Caco-2 (cell line): ENCODE data around the gene SLIT3. TPM values are rescaled to one million over a fixed set of nuclear protein-coding genes. Genes with fewer than 3 reads are reported as not detected.

ENCODE experiments used
- BruUV-seq: library from RNA; stranded (reverse); fragments of 400-500 nt; replicated peaks from 2 replicates; lab custom pipeline; 2021; lab: Mats Ljungman, UMichigan
- CTCF ChIA-PET: fragments of 300-600 bp; sonication (Branson Sonifier 250); formaldehyde crosslinking; loops from one replicate; lab custom pipeline; 2022; ENCODE audit warnings: antibody characterized with exemption; lab: Charles Lee
- POLR2A ChIA-PET: fragments of 300-600 bp; sonication (Branson Sonifier 250); formaldehyde crosslinking; loops from one replicate; lab custom pipeline; 2022; ENCODE audit warnings: antibody characterized with exemption; lab: Charles Lee
- DNase-seq, 2 experiments: peaks; one replicate each; pipeline versions ENCODE4 v3.0.0 to v3.0.0-alpha.2; 2020 to 2022
- H3K27me3 ChIP-seq: replicated peaks from 2 replicates; pipeline ENCODE4 v1.6.0; 2011; ENCODE audit warnings: low read length; ENCODE audit not compliant: control insufficient read depth, insufficient read depth
- H3K36me3 ChIP-seq: 2 replicates; pipeline ENCODE4 v1.5.1; 2011; ENCODE audit warnings: low read length; ENCODE audit not compliant: control insufficient read depth, insufficient read depth
- H3K4me1 ChIP-seq: fragments of 250-450 bp; sonication (Bioruptor Pico); 2 replicates; pipeline ENCODE4 v1.5.1; 2020; ENCODE audit warnings: mild to moderate bottlenecking
- H3K4me3 ChIP-seq: 2 replicates; pipeline ENCODE4 v1.5.1; 2011; ENCODE audit warnings: low read depth, mild to moderate bottlenecking, control low read depth, low read length
- H3K9me3 ChIP-seq: fragments of 250-450 bp; sonication (Bioruptor Pico); 2 replicates; pipeline ENCODE4 v1.5.1; 2020; ENCODE audit warnings: mild to moderate bottlenecking, moderate library complexity
- H3K27ac Mint-ChIP-seq: one replicate; pipeline ENCODE4 v1.8.0; 2022; ENCODE audit warnings: mixed read lengths; ENCODE audit not compliant: unreplicated experiment
- H3K27me3 Mint-ChIP-seq: one replicate; pipeline ENCODE4 v1.8.0; 2022; ENCODE audit warnings: mixed read lengths; ENCODE audit not compliant: insufficient read depth, unreplicated experiment
- H3K36me3 Mint-ChIP-seq: one replicate; pipeline ENCODE4 v1.8.0; 2022; ENCODE audit warnings: mild to moderate bottlenecking, mixed read lengths; ENCODE audit not compliant: insufficient read depth, unreplicated experiment
- H3K4me1 Mint-ChIP-seq: one replicate; pipeline ENCODE4 v1.8.0; 2022; ENCODE audit warnings: low read depth, mixed read lengths; ENCODE audit not compliant: unreplicated experiment
- H3K4me3 Mint-ChIP-seq: one replicate; pipeline ENCODE4 v1.8.0; 2022; ENCODE audit warnings: mild to moderate bottlenecking, moderate library complexity, mixed read lengths; ENCODE audit not compliant: unreplicated experiment
- H3K9me3 Mint-ChIP-seq: one replicate; pipeline ENCODE4 v1.8.0; 2022; ENCODE audit warnings: mixed read lengths; ENCODE audit not compliant: unreplicated experiment
- intact Hi-C: fragments of 100-400 bp; cut with micrococcal nuclease; formaldehyde crosslinking; loops from one replicate; pipeline ENCODE4 v1.10.0; 2022; ENCODE audit not compliant: unreplicated experiment
- total RNA-seq: library from RNA; stranded (reverse); gene quantifications from 2 replicates; pipeline ENCODE4 v1.2.3, GENCODE V29; 2022
- TF ChIP-seq, protein P1 (sequence below), 2 experiments: fragments of 200-600 bp in 1 of 2; IDR thresholded peaks; 1 replicate in 1 of 2; 2 replicates in 1 of 2; pipeline versions ENCODE4 v1.5.1 to v1.8.0; 2011 to 2022; ENCODE audit warnings: antibody characterized with exemption in 1 of 2, control low read depth in 1 of 2, inconsistent platforms in 1 of 2, low read depth in 1 of 2, low read length in 1 of 2, mild to moderate bottlenecking in 1 of 2, moderate library complexity in 1 of 2; ENCODE audit not compliant: insufficient read depth in 1 of 2, severe bottlenecking in 1 of 2, unreplicated experiment in 1 of 2

The SLIT3 gene
- total RNA-seq, 1 experiment from 2014 or later: 2.1 TPM

DNA sequence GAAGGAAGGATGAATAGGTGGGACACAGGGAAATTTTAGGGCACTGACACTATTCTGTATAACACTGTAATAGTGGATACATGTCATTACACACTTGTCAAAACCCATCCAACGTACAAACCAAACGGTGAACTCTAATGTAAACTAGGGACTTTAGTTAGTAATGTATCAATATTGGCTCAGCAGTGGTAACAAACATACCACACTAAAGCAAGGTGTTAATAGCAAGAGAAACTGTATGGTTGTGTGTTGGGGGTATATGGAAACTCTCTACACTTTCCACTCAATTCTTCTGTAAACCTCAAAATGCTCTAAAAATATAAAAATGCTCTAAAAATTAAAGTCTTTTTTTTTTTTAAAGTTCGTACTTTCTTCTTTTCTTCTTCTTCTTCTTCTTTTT lies 428.7 kb downstream of the SLIT3 start:
- Mint-ChIP-seq H3K4me3 (no peak overlapping the region), H3K27me3 (peaks cover 4% of the 10 kb centered on the region), H3K27ac (no peak overlapping the region), H3K36me3 (no peaks in the 10 kb centered on the region), H3K9me3 (no peaks in the 10 kb centered on the region), H3K4me1 (peaks cover 7% of the 10 kb centered on the region)
- POLR2A ChIA-PET: no interaction called here
- no peak for DNase-seq
- TF ChIP-seq, protein P1, sequence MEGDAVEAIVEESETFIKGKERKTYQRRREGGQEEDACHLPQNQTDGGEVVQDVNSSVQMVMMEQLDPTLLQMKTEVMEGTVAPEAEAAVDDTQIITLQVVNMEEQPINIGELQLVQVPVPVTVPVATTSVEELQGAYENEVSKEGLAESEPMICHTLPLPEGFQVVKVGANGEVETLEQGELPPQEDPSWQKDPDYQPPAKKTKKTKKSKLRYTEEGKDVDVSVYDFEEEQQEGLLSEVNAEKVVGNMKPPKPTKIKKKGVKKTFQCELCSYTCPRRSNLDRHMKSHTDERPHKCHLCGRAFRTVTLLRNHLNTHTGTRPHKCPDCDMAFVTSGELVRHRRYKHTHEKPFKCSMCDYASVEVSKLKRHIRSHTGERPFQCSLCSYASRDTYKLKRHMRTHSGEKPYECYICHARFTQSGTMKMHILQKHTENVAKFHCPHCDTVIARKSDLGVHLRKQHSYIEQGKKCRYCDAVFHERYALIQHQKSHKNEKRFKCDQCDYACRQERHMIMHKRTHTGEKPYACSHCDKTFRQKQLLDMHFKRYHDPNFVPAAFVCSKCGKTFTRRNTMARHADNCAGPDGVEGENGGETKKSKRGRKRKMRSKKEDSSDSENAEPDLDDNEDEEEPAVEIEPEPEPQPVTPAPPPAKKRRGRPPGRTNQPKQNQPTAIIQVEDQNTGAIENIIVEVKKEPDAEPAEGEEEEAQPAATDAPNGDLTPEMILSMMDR (IDR thresholded peaks at IDR 0.05; ENCODE audit: insufficient read depth in 1 of 2, low read depth in 1 of 2, low read length in 1 of 2, severe bottlenecking in 1 of 2, unreplicated experiment in 1 of 2): no peak
- Histone ChIP-seq H3K4me1 (peaks cover 6% of the 10 kb centered on the region; the same call in 1 of the 2 replicates), H3K27me3 (no peaks in the 10 kb centered on the region), H3K9me3 (no peaks in the 10 kb centered on the region), H3K36me3 (no peaks in the 10 kb centered on the region), H3K4me3 (no peak overlapping the region)
- intact Hi-C loops: loop anchor here (5.0 kb wide), 2 partner anchors 165 to 180 kb away; no protein-coding TSS in a partner anchor
- CTCF ChIA-PET: no interaction called here
- no TSS peak for BruUV-seq

DNA sequence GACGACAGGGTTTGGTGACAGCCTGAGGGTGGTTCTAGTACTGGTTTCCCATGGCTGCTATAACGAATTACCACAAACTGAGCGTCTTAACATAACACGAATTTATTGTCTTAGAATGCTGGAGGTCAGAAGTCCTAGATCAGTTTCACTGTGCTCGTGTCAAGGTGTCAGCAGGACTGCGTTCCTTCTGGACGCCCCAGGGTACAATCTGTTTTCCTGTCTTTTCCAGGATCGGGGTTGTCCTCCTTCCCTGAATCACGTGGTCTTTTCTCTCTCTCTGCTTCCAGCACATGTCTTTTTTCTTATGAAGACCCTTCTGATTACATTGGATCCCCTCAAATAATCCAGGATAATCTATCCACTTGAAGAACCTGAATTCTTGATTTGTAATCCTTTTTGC lies 430.0 kb downstream of the SLIT3 start:
- BruUV-seq: no TSS peak
- ChIA-PET CTCF (no interaction called here), POLR2A (interaction anchor here (0.5 kb wide), 1 partner anchor 66 kb away, joined by 3 read pairs; no protein-coding TSS in a partner anchor)
- no peaks in the 10 kb centered on the region for H3K36me3 ChIP-seq
- no peak overlapping the region for H3K4me3 Mint-ChIP-seq
- no peak overlapping the region for H3K4me3 ChIP-seq
- intact Hi-C loops: loop anchor here (5.0 kb wide), 2 partner anchors 164 to 179 kb away; no protein-coding TSS in a partner anchor
- H3K36me3 Mint-ChIP-seq: no peaks in the 10 kb centered on the region
- TF ChIP-seq, protein P1 (IDR thresholded peaks at IDR 0.05; ENCODE audit: insufficient read depth in 1 of 2, low read depth in 1 of 2, low read length in 1 of 2, severe bottlenecking in 1 of 2, unreplicated experiment in 1 of 2): no peak
- DNase-seq: no peak
- no peaks in the 10 kb centered on the region for H3K27me3 Mint-ChIP-seq
- no peaks in the 10 kb centered on the region for H3K9me3 Mint-ChIP-seq
- H3K27me3 ChIP-seq: no peaks in the 10 kb centered on the region
- no peak overlapping the region for H3K27ac Mint-ChIP-seq
- peaks cover 7% of the 10 kb centered on the region for H3K4me1 Mint-ChIP-seq
- peaks cover 6% of the 10 kb centered on the region; the same call in 1 of the 2 replicates for H3K4me1 ChIP-seq
- H3K9me3 ChIP-seq: no peaks in the 10 kb centered on the region

DNA sequence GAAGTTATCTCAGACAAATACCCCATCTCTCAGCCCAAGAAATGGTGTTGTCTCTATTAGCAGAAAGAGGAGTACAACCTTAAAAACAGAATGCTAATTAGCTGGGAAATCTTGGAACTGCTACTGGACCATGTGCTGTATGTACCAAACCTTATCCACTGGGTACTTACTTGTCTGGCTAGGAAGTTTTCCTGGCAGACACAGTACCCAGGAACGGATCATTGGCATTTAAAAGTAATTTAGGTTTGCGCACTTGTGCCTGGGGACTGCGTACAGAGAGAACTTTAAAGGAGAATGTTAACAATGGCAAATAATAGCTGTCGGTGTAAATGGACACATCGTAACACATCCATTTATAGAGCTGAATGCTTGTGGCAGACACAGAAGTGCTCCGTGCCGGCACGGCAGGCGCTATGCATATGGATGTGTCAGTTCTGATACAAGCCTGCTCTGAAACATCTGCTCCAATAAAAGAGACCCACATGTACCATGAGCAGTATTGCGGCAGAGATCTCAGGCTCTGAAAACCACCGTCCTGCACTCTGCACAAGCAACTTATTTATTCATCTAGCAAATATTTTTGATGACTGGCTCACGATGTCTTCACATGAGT lies 431.2 kb downstream of the SLIT3 start:
- Mint-ChIP-seq H3K27ac (no peak overlapping the region), H3K4me3 (no peak overlapping the region), H3K4me1 (peaks cover 7% of the 10 kb centered on the region), H3K36me3 (no peaks in the 10 kb centered on the region), H3K9me3 (no peaks in the 10 kb centered on the region), H3K27me3 (no peaks in the 10 kb centered on the region)
- H3K4me1 ChIP-seq: peaks cover 4% of the 10 kb centered on the region; the same call in 1 of the 2 replicates
- no peaks in the 10 kb centered on the region for H3K36me3 ChIP-seq
- no peak overlapping the region for H3K4me3 ChIP-seq
- TF ChIP-seq, protein P1 (IDR thresholded peaks at IDR 0.05; ENCODE audit: insufficient read depth in 1 of 2, low read depth in 1 of 2, low read length in 1 of 2, severe bottlenecking in 1 of 2, unreplicated experiment in 1 of 2): no peak
- POLR2A ChIA-PET: no interaction called here
- H3K9me3 ChIP-seq: no peaks in the 10 kb centered on the region
- no peaks in the 10 kb centered on the region for H3K27me3 ChIP-seq
- no TSS peak for BruUV-seq
- no peak for DNase-seq
- intact Hi-C loops: loop anchor here (5.0 kb wide), 2 partner anchors 162 to 177 kb away; no protein-coding TSS in a partner anchor
- CTCF ChIA-PET: no interaction called here
